A673 (cell line): ENCODE results near the gene ARMH3. TPM values are rescaled to one million over a fixed set of nuclear protein-coding genes. Genes with fewer than 3 reads are reported as not detected.

Source experiments
- BruUV-seq: library from RNA; stranded (reverse); fragments of 400-500 nt; replicated peaks from 2 replicates; lab custom pipeline; 2021; lab: Mats Ljungman, UMichigan
- CTCF ChIA-PET: fragments of 300-600 bp; sonication (Branson Sonifier 250); formaldehyde crosslinking; loops from one replicate; lab custom pipeline; 2022; ENCODE audit warnings: antibody characterized with exemption; lab: Charles Lee
- POLR2A ChIA-PET: fragments of 300-600 bp; sonication (Branson Sonifier 250); formaldehyde crosslinking; loops from one replicate; lab custom pipeline; 2022; ENCODE audit warnings: antibody characterized with exemption; ENCODE audit not compliant: low non-redundant PET; lab: Charles Lee
- DNase-seq: peaks from one replicate; pipeline ENCODE4 v3.0.0-alpha.2; 2015; ENCODE audit warnings: low spot score
- H3K27ac ChIP-seq: fragments of 200-600 bp; sonication (generic); 2 replicates; pipeline ENCODE4 v1.5.1; 2016; ENCODE audit warnings: mixed run types, low read depth, mild to moderate bottlenecking, mixed read lengths, antibody characterized with exemption, low read length; ENCODE audit not compliant: poor library complexity, severe bottlenecking
- H3K27me3 ChIP-seq: fragments of 200-600 bp; sonication (generic); replicated peaks from 2 replicates; pipeline ENCODE4 v1.6.1; 2017; ENCODE audit warnings: mixed run types, low read depth, mild to moderate bottlenecking, mixed read lengths, antibody characterized with exemption, low read length; ENCODE audit not compliant: insufficient read depth, poor library complexity
- H3K36me3 ChIP-seq: fragments of 200-600 bp; sonication (generic); 2 replicates; pipeline ENCODE4 v1.6.1; 2016; ENCODE audit warnings: mixed run types, mild to moderate bottlenecking, mixed read lengths, antibody characterized with exemption, low read length; ENCODE audit not compliant: insufficient read depth, poor library complexity, severe bottlenecking
- H3K4me1 ChIP-seq: fragments of 200-600 bp; sonication (generic); 2 replicates; pipeline ENCODE4 v1.6.1; 2017; ENCODE audit warnings: mixed run types, mild to moderate bottlenecking, mixed read lengths, antibody characterized with exemption, low read length; ENCODE audit not compliant: insufficient read depth, poor library complexity, severe bottlenecking
- H3K4me3 ChIP-seq: fragments of 200-600 bp; sonication (generic); 2 replicates; pipeline ENCODE4 v1.5.1; 2016; ENCODE audit warnings: low read depth, mixed run types, mild to moderate bottlenecking, mixed read lengths, low read length; ENCODE audit not compliant: poor library complexity, severe bottlenecking
- H3K9me3 ChIP-seq: fragments of 200-600 bp; sonication (generic); 2 replicates; pipeline ENCODE4 v1.6.1; 2016; ENCODE audit warnings: mixed run types, low read depth, mild to moderate bottlenecking, mixed read lengths, antibody characterized with exemption, low read length; ENCODE audit not compliant: poor library complexity, severe bottlenecking
- EZH2 ChIP-seq: fragments of 200-600 bp; sonication (generic); IDR thresholded peaks from 2 replicates; pipeline ENCODE4 v1.6.1; 2017; ENCODE audit warnings: borderline replicate concordance, low read depth, mild to moderate bottlenecking, mixed read lengths, antibody characterized with exemption, low read length; ENCODE audit not compliant: poor library complexity, severe bottlenecking
- intact Hi-C: fragments of 100-400 bp; cut with micrococcal nuclease; formaldehyde crosslinking; loops from one replicate; pipeline ENCODE4 v1.10.0; 2022; ENCODE audit not compliant: unreplicated experiment
- total RNA-seq: library from RNA; stranded (reverse); gene quantifications from 2 replicates; pipeline ENCODE4 v1.2.3, GENCODE V29; 2021
- TF ChIP-seq, protein P1 (sequence below): fragments of 300-800, 200-600 bp; sonication (generic); conservative IDR thresholded peaks from 2 replicates; pipeline ENCODE4 v1.5.1; 2017; ENCODE audit warnings: low read depth, mild to moderate bottlenecking, antibody characterized with exemption, low read length, moderate library complexity, mixed read lengths

ARMH3 gene
- total RNA-seq, 1 experiment from 2014 or later, result 17.8 TPM

DNA sequence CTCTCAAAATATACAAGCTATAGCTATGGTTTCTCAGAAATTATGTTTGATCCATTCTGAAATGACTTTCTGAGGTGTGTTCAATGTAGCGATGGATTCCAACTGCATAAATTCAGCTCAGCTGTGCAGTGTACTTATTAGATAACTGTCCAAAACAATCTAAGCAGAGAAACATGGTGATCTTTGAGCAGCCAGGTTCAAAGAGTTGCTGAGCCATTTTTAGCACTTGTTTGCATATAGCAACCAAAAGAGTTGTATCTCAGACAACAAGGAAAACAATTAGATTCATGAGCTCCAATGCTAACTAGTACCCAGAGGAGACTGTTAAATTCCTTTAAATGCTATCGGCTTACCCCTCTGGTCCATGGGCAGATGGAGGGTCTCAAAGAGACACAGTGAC lies 196.4 kb downstream of the ARMH3 start:
- TF ChIP-seq, protein P1, sequence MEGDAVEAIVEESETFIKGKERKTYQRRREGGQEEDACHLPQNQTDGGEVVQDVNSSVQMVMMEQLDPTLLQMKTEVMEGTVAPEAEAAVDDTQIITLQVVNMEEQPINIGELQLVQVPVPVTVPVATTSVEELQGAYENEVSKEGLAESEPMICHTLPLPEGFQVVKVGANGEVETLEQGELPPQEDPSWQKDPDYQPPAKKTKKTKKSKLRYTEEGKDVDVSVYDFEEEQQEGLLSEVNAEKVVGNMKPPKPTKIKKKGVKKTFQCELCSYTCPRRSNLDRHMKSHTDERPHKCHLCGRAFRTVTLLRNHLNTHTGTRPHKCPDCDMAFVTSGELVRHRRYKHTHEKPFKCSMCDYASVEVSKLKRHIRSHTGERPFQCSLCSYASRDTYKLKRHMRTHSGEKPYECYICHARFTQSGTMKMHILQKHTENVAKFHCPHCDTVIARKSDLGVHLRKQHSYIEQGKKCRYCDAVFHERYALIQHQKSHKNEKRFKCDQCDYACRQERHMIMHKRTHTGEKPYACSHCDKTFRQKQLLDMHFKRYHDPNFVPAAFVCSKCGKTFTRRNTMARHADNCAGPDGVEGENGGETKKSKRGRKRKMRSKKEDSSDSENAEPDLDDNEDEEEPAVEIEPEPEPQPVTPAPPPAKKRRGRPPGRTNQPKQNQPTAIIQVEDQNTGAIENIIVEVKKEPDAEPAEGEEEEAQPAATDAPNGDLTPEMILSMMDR, result no peak
- TF ChIP-seq EZH2, result no peak
- ChIA-PET POLR2A (no interaction called here), CTCF (no interaction called here)
- no peaks in the 10 kb centered on the region for H3K4me1 ChIP-seq
- peaks cover 10% of the 10 kb centered on the region for H3K9me3 ChIP-seq
- H3K27ac ChIP-seq, result no peak overlapping the region
- no peaks in the 10 kb centered on the region for H3K27me3 ChIP-seq
- no peaks in the 10 kb centered on the region for H3K36me3 ChIP-seq
- H3K4me3 ChIP-seq, result no peak overlapping the region
- intact Hi-C loops, result no loop called here
- DNase-seq, result no peak
- BruUV-seq, result no TSS peak

DNA sequence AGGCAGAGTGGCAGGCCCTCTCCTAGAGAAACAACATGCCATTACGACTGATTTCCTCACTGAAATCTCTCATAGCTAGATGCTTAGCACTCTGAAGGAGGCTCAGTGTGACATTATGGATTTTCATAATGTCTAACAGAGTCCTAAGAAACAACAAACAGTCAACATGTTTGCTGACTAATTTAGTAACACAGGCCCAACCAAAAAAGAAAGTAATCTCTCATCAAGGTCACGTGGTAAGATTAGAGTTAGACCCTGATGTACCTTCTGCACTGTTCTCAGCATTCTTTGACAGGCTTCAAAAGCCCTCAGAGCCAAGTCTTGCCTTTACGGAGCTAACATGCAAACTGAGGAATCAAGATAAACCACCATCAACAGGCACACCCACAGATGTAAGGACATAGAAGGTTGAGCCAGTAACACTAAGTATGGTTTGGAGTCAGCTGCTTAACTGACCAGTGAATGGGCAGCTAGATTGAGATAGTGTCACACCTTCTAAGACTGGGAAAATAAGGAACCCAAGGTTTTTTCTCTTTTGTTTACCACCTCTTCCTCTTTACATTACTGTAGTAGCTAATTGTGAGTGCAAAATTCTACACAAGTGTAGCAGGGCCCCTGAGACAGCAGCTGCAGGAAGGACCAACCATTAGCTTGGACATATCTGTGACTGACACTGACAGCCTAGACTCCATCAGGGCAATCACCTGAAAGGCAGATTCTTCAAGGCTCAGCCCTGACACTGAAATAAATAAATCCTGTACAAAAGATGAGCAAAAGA lies 197.1 kb downstream of the ARMH3 start:
- no peak for DNase-seq
- no peaks in the 10 kb centered on the region for H3K4me1 ChIP-seq
- no peaks in the 10 kb centered on the region for H3K27me3 ChIP-seq
- BruUV-seq, result no TSS peak
- H3K27ac ChIP-seq, result no peak overlapping the region
- intact Hi-C loops, result no loop called here
- no peak for TF ChIP-seq EZH2
- TF ChIP-seq, protein P1, result no peak
- POLR2A ChIA-PET, result no interaction called here
- no peaks in the 10 kb centered on the region for H3K36me3 ChIP-seq
- peaks cover 10% of the 10 kb centered on the region for H3K9me3 ChIP-seq
- CTCF ChIA-PET, result no interaction called here
- no peak overlapping the region for H3K4me3 ChIP-seq

DNA sequence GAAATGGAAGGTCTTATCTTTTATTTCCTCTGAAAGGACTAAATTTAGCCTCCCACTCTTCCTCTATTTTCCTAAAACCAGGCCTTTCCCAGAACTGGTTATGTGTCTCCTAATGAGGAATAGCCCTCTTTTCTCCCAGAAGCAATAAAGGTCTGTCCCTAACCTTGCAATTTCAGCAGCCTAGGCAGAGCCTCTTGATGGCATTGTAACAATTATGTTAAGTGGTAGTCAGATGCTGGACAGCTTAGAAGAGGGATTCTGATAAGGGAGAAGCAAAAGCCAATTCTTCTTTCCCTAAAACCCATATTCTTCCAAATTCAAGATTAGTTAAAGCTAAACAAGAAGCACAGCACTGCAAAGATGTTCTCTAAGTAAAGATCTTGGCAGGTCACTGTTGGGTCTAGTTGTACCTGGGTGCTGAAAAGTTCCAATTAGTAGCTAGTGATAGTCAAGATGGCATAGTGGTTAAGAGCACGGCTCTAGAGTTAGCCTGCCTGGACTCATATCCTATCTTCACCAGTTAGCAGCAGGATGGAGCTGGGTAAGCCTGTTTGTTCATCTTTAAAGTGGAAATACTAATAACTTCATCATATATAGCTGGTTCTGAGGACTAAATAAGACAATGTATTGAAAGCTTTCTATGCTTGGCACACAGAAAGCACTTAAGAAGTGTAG lies 198.0 kb downstream of the ARMH3 start:
- no peak for TF ChIP-seq EZH2
- TF ChIP-seq, protein P1, result no peak
- ChIA-PET POLR2A (no interaction called here), CTCF (no interaction called here)
- Histone ChIP-seq H3K36me3 (no peaks in the 10 kb centered on the region), H3K9me3 (peaks cover 10% of the 10 kb centered on the region), H3K4me1 (no peaks in the 10 kb centered on the region), H3K27me3 (no peaks in the 10 kb centered on the region), H3K27ac (no peak overlapping the region), H3K4me3 (no peak overlapping the region)
- DNase-seq, result no peak
- intact Hi-C loops, result no loop called here
- no TSS peak for BruUV-seq
